HEK293T (cell line): ENCODE measurements around the gene VRK1.

Experiments used
- ARNT ChIP-seq: fragments of 450-650 bp; IDR thresholded peaks from 2 replicates; pipeline ENCODE4 v1.6.1; 2017; ENCODE audit warnings: mild to moderate bottlenecking
- BHLHE40 ChIP-seq: fragments of 450-650 bp; IDR thresholded peaks from 2 replicates; pipeline ENCODE4 v1.6.1; 2016; ENCODE audit warnings: mild to moderate bottlenecking, moderate library complexity, borderline replicate concordance
- CTBP1 ChIP-seq: fragments of 450-650 bp; IDR thresholded peaks from 2 replicates; pipeline ENCODE4 v1.6.1; 2016; ENCODE audit warnings: borderline replicate concordance
- FOXA1 ChIP-seq: fragments of 450-650 bp; IDR thresholded peaks from 2 replicates; pipeline ENCODE4 v1.6.1; 2016; ENCODE audit warnings: mild to moderate bottlenecking
- FOXK2 ChIP-seq: fragments of 450-650 bp; IDR thresholded peaks from 2 replicates; pipeline ENCODE4 v1.6.1; 2016; ENCODE audit warnings: mild to moderate bottlenecking
- FOXM1 ChIP-seq: fragments of 450-650 bp; IDR thresholded peaks from 2 replicates; pipeline ENCODE4 v1.6.1; 2017; ENCODE audit warnings: mild to moderate bottlenecking, borderline replicate concordance
- HDGF ChIP-seq: fragments of 450-650 bp; IDR thresholded peaks from 2 replicates; pipeline ENCODE4 v1.6.1; 2017; ENCODE audit warnings: antibody characterized with exemption, borderline replicate concordance
- L3MBTL2 ChIP-seq: fragments of 450-650 bp; conservative IDR thresholded peaks from 2 replicates; pipeline ENCODE4 v1.6.1; 2016; ENCODE audit warnings: mild to moderate bottlenecking
- LEF1 ChIP-seq: fragments of 450-650 bp; IDR thresholded peaks from 2 replicates; pipeline ENCODE4 v1.6.1; 2017; ENCODE audit warnings: mild to moderate bottlenecking, borderline replicate concordance
- SP1 ChIP-seq: fragments of 450-650 bp; IDR thresholded peaks from 2 replicates; pipeline ENCODE4 v1.6.1; 2017
- SUZ12 ChIP-seq: fragments of 450-650 bp; IDR thresholded peaks from 2 replicates; pipeline ENCODE4 v1.6.1; 2016; ENCODE audit warnings: mild to moderate bottlenecking
- TARDBP ChIP-seq: fragments of 450-650 bp; IDR thresholded peaks from 2 replicates; pipeline ENCODE4 v1.6.1; 2016
- TF ChIP-seq, protein P1 (sequence below): fragments of 450-650 bp; IDR thresholded peaks from 2 replicates; pipeline ENCODE4 v1.6.1; 2016

DNA sequence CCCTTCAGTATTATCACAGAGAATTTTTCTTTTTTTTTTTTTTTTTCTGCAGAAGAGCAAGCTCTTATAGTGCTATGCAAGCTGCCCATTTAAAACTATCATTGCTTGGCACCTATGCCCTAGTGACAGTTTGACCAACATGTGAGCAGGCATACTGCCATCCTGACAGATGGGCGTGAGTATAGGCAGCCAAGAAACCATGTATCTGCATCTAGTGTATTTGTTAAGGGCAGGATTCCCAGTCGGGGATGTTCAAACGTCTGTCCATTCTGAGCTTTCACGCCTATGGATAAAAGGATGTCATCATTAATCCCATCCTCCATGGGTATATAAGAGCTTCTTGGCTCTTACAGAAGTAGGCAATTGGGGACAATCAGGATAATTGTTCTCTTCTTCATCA lies 8.8 kb downstream of the VRK1 start:
- TF ChIP-seq BHLHE40 (no peak), ARNT (no peak), CTBP1 (no peak), FOXA1 (no peak), HDGF (no peak), LEF1 (no peak), TARDBP (no peak), FOXM1 (no peak), SP1 (no peak), L3MBTL2 (no peak), FOXK2 (no peak), SUZ12 (no peak)
- TF ChIP-seq, protein P1, sequence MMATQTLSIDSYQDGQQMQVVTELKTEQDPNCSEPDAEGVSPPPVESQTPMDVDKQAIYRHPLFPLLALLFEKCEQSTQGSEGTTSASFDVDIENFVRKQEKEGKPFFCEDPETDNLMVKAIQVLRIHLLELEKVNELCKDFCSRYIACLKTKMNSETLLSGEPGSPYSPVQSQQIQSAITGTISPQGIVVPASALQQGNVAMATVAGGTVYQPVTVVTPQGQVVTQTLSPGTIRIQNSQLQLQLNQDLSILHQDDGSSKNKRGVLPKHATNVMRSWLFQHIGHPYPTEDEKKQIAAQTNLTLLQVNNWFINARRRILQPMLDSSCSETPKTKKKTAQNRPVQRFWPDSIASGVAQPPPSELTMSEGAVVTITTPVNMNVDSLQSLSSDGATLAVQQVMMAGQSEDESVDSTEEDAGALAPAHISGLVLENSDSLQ = no peak
